NCI-H2029 treated with DMSO at 0.1 percent for 48 hours (cell line): ENCODE data around the gene CA9.

Source experiments
- DNase-seq: peaks from one replicate; lab custom pipeline; 2025; lab: John Stamatoyannopoulos, UW

CA9 gene

GRCh38 chr9:35651956-35652828, 21.5 kb upstream of the CA9 start:
- no peak for DNase-seq

- DNase-seq = no peak
These were observed 20.9 kb upstream of the CA9 start for GRCh38 chr9:35652829-35653209.

- no peak for DNase-seq
These were observed 20.1 kb upstream of the CA9 start for GRCh38 chr9:35653611-35654010.

- DNase-seq = no peak
These were observed 17.4 kb upstream of the CA9 start for GRCh38 chr9:35656348-35656747.

GRCh38 chr9:35656831-35657545, 16.7 kb upstream of the CA9 start:
- DNase-seq = no peak

GRCh38 chr9:35657546-35658136, 16.1 kb upstream of the CA9 start, which contains the start of gene RMRP:
Gene RMRP (minus strand): TSS chr9:35658019.
- DNase-seq = peak; percentile 92

GRCh38 chr9:35658137-35658967, 15.4 kb upstream of the CA9 start, which contains the start of gene CCDC107:
Gene CCDC107 (plus strand): TSS chr9:35658292. CDS start chr9:35658380, 88 bp downstream.
- DNase-seq = peak; percentile 92

GRCh38 chr9:35658968-35659220, 14.8 kb upstream of the CA9 start:
- DNase-seq = peak; percentile 28

- no peak for DNase-seq
These were observed 14.4 kb upstream of the CA9 start for GRCh38 chr9:35659340-35659739.

GRCh38 chr9:35660966-35661415, 12.7 kb upstream of the CA9 start:
- DNase-seq = no peak

GRCh38 chr9:35661756-35662350, 11.9 kb upstream of the CA9 start:
- no peak for DNase-seq

GRCh38 chr9:35662437-35662836, 11.3 kb upstream of the CA9 start:
- DNase-seq = no peak

GRCh38 chr9:35664531-35665470, 8.9 kb upstream of the CA9 start, which contains the start of gene ARHGEF39:
Gene ARHGEF39 (minus strand): TSS chr9:35665195. CDS start chr9:35665169, 26 bp downstream.
- DNase-seq = peak; percentile 68

- DNase-seq = no peak
These were observed 8.3 kb upstream of the CA9 start for GRCh38 chr9:35665471-35665818.

- DNase-seq = no peak
These were observed 7.7 kb upstream of the CA9 start for GRCh38 chr9:35666045-35666444.

- DNase-seq = no peak
These were observed 7.2 kb upstream of the CA9 start for GRCh38 chr9:35666549-35666948.

GRCh38 chr9:35667939-35668338, 5.8 kb upstream of the CA9 start:
- no peak for DNase-seq

- DNase-seq = no peak
These were observed 4.2 kb upstream of the CA9 start for GRCh38 chr9:35669331-35670145.

- no peak for DNase-seq
These were observed 265 bp downstream of the CA9 start for GRCh38 chr9:35674025-35674361.

GRCh38 chr9:35675204-35675603, 1.5 kb downstream of the CA9 start:
- no peak for DNase-seq
